ENCODE results near the gene OR10J1. TPM values are rescaled to one million over a fixed set of nuclear protein-coding genes. Genes with fewer than 3 reads are reported as not detected.

OR10J1 gene, protein sequence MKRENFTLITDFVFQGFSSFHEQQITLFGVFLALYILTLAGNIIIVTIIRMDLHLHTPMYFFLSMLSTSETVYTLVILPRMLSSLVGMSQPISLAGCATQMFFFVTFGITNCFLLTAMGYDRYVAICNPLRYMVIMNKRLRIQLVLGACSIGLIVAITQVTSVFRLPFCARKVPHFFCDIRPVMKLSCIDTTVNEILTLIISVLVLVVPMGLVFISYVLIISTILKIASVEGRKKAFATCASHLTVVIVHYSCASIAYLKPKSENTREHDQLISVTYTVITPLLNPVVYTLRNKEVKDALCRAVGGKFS
- total RNA-seq = not detected in 2 replicates

DNA sequence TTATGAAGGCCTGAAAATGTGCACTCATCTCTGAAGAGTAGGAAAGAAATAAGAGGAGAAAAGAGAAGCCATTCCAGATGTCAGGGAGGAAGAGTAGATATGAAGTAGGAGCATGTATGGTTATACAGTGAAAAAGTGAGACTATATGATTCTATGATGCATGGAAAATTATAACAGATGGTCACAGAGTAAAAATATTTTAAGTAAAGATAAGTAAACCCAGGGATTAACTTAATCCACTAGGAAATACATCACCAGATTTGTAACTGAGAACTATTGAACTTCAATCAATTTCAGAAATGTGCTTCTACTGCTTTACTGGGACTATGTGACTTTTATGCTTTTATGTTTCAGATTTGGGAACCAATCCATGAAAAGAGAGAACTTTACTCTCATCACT is at the start of gene OR10J1:
TSS of gene OR10J1 (plus strand) at position 301 of the 400 bp plus-strand sequence. CDS start at position 371, 70 bp downstream.

DNA sequence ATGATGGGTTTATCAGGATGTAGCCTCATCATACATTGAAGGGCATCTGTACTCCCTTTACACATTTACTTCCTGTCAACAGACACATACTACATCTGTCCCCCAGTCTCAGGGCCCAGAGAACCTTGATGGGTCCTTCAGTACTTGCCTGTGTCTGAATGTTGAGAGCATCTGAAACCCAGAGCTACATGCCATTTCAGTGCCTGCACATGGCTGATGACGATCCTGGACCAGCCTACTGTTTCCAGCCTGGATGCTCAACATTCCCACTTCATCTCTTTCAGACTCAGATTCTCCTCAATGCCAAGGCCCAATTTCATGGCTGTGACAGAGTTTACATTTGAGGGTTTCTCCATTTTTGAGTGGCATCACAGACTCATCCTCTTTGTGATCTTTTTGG is 7.6 kb upstream of the OR10J1 start, which contains the start of gene OR10J4:
TSS of gene OR10J4 (plus strand) at position 301 of the 400 bp plus-strand sequence.

Other genes starting within 250 kb of the OR10J1 start
- 0.54 and 2.4 TPM in 2 replicates for gene ACKR1, start 234.8 kb upstream of the OR10J1 start, total RNA-seq
- not detected in 2 replicates for gene FCER1A, start 137.4 kb upstream of the OR10J1 start, total RNA-seq
- not detected in 2 replicates for gene OR10J4, start 7.5 kb upstream of the OR10J1 start, total RNA-seq
- not detected in 2 replicates for gene OR10J5, start 96.3 kb downstream of the OR10J1 start, total RNA-seq
- gene APCS, start 148.1 kb downstream of the OR10J1 start, total RNA-seq = not detected in 2 replicates

All from cardiac atrium fibroblast (primary cell).